DOHH2 (cell line): Measurements from ENCODE around the gene MOXD1.
"Not testable (repeated sequence)": the region's sequence is repeated elsewhere in the genome, so short reads cannot be mapped to it uniquely, and the experiment has no call there.

Source experiments
- H3F3A ChIP-seq: fragments of 200-600 bp; sonication (generic), shearing (Covaris generic); 2 replicates; pipeline ENCODE4 v1.6.0; 2016; ENCODE audit warnings: antibody characterized with exemption, mild to moderate bottlenecking; ENCODE audit not compliant: control insufficient read depth, insufficient read depth
- H3K27ac ChIP-seq: fragments of 200-600 bp; sonication (generic); 2 replicates; pipeline ENCODE4 v1.5.1; 2014; ENCODE audit warnings: low read depth, mild to moderate bottlenecking, low read length, moderate library complexity
- H3K27me3 ChIP-seq: fragments of 200-600 bp; sonication (generic); 2 replicates; pipeline ENCODE4 v1.6.1; 2014; ENCODE audit warnings: mild to moderate bottlenecking, low read length, mixed read lengths; ENCODE audit not compliant: control insufficient read depth
- H3K36me3 ChIP-seq: fragments of 200-600 bp; sonication (generic); 2 replicates; pipeline ENCODE4 v1.6.1; 2014; ENCODE audit warnings: mild to moderate bottlenecking, low read length, moderate library complexity, mixed read lengths; ENCODE audit not compliant: control insufficient read depth
- H3K4me1 ChIP-seq: fragments of 200-600 bp; sonication (generic); 2 replicates; pipeline ENCODE4 v1.6.1; 2014; ENCODE audit warnings: mild to moderate bottlenecking, low read length, mixed read lengths; ENCODE audit not compliant: control insufficient read depth
- H3K4me2 ChIP-seq: fragments of 200-600 bp; sonication (generic); 2 replicates; pipeline ENCODE4 v1.6.0; 2014; ENCODE audit warnings: mild to moderate bottlenecking, low read length, moderate library complexity
- H3K4me3 ChIP-seq: fragments of 200-600 bp; sonication (generic); 2 replicates; pipeline ENCODE4 v1.5.1; 2014; ENCODE audit warnings: mild to moderate bottlenecking, low read length, mixed read lengths
- H3K79me2 ChIP-seq: fragments of 200-600 bp; sonication (generic); 2 replicates; pipeline ENCODE4 v1.6.1; 2014; ENCODE audit warnings: mild to moderate bottlenecking, low read length, mixed read lengths; ENCODE audit not compliant: control insufficient read depth
- H3K9me2 ChIP-seq: fragments of 200-600 bp; sonication (generic); replicated peaks from 2 replicates; pipeline ENCODE4 v1.6.1; 2014; ENCODE audit warnings: mild to moderate bottlenecking, low read length, mixed read lengths; ENCODE audit not compliant: control insufficient read depth
- H3K9me3 ChIP-seq: fragments of 200-600 bp; sonication (generic); 2 replicates; pipeline ENCODE4 v1.6.1; 2014; ENCODE audit warnings: antibody characterized with exemption, low read length, mixed read lengths; ENCODE audit not compliant: control insufficient read depth, insufficient read depth
- H4K20me1 ChIP-seq: fragments of 200-600 bp; sonication (generic); 2 replicates; pipeline ENCODE4 v1.6.0; 2014; ENCODE audit warnings: low read depth, mild to moderate bottlenecking, antibody characterized with exemption, low read length, moderate library complexity; ENCODE audit not compliant: control insufficient read depth, insufficient read depth
- EZH2phosphoT487 ChIP-seq: fragments of 200-600 bp; sonication (generic); IDR thresholded peaks from 2 replicates; pipeline ENCODE4 v1.6.1; 2017; ENCODE audit warnings: borderline replicate concordance, mild to moderate bottlenecking, antibody characterized with exemption, low read length, moderate library complexity, mixed read lengths
- TF ChIP-seq, protein P1 (sequence below): fragments of 200-600 bp; sonication (generic); IDR thresholded peaks from one replicate; pipeline ENCODE4 v1.5.1; 2014; ENCODE audit warnings: antibody characterized with exemption, mild to moderate bottlenecking, low read depth, low read length; ENCODE audit not compliant: poor library complexity, severe bottlenecking

Gene MOXD1

GRCh38 chr6:132314432-132314831, 86.8 kb downstream of the MOXD1 start:
- Histone ChIP-seq H3K27me3 (no peaks in the 10 kb centered on the region), H3K9me3 (peaks cover 15% of the 10 kb centered on the region; the same call in 1 of the 2 replicates)

DNA sequence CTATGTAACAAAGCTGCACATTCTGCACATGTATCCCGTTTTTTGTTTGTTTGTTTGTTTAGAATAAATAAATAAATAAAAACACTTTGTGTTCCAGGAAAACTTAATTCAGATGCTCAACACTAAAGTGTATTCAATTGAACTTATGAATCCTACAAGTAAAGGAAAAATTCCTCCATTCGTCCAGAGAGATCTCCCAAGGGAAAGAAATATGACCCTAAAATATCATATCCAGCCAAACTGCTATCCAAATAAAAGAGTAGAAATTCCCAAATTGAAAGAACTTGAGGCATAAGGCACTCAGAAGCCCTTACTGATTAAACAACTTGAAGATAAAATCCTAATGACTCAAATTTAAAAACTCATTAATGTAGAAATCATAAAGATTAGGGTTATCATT, 90.4 kb downstream of the MOXD1 start:
- no peaks in the 10 kb centered on the region for H3F3A ChIP-seq
- no peaks in the 10 kb centered on the region for H3K36me3 ChIP-seq
- TF ChIP-seq, protein P1, sequence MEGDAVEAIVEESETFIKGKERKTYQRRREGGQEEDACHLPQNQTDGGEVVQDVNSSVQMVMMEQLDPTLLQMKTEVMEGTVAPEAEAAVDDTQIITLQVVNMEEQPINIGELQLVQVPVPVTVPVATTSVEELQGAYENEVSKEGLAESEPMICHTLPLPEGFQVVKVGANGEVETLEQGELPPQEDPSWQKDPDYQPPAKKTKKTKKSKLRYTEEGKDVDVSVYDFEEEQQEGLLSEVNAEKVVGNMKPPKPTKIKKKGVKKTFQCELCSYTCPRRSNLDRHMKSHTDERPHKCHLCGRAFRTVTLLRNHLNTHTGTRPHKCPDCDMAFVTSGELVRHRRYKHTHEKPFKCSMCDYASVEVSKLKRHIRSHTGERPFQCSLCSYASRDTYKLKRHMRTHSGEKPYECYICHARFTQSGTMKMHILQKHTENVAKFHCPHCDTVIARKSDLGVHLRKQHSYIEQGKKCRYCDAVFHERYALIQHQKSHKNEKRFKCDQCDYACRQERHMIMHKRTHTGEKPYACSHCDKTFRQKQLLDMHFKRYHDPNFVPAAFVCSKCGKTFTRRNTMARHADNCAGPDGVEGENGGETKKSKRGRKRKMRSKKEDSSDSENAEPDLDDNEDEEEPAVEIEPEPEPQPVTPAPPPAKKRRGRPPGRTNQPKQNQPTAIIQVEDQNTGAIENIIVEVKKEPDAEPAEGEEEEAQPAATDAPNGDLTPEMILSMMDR, result no peak
- no peak for TF ChIP-seq EZH2phosphoT487
- H3K79me2 ChIP-seq, result no peaks in the 10 kb centered on the region
- H3K4me3 ChIP-seq, result no peak overlapping the region
- H3K4me2 ChIP-seq, result no peak overlapping the region
- no peaks in the 10 kb centered on the region for H3K27me3 ChIP-seq
- H3K9me3 ChIP-seq, result peaks cover 14% of the 10 kb centered on the region; the same call in 1 of the 2 replicates
- no peaks in the 10 kb centered on the region for H3K9me2 ChIP-seq
- no peak overlapping the region for H3K27ac ChIP-seq
- no peaks in the 10 kb centered on the region for H4K20me1 ChIP-seq
- peaks cover 28% of the 10 kb centered on the region for H3K4me1 ChIP-seq

More at GRCh38 chr6:132314432-132314831, 86.8 kb downstream of the MOXD1 start:
- H4K20me1 ChIP-seq, result no peaks in the 10 kb centered on the region
- H3K36me3 ChIP-seq, result no peaks in the 10 kb centered on the region
- H3K9me2 ChIP-seq, result no peaks in the 10 kb centered on the region
- TF ChIP-seq, protein P1, result no peak
- no peak for TF ChIP-seq EZH2phosphoT487
- H3K4me1 ChIP-seq, result peaks cover 28% of the 10 kb centered on the region
- H3K79me2 ChIP-seq, result no peaks in the 10 kb centered on the region
- peak overlapping the region; percentile 27 for H3K4me2 ChIP-seq
- H3K4me3 ChIP-seq, result peak overlapping the region; percentile 38
- H3F3A ChIP-seq, result no peaks in the 10 kb centered on the region
- H3K27ac ChIP-seq, result no peak overlapping the region

- not testable (repeated sequence) for H3K9me3 ChIP-seq, H4K20me1 ChIP-seq, H3K9me2 ChIP-seq, H3K27ac ChIP-seq, H3K4me3 ChIP-seq, H3K4me2 ChIP-seq, H3K36me3 ChIP-seq, H3K79me2 ChIP-seq, H3F3A ChIP-seq, H3K27me3 ChIP-seq
- peaks cover 28% of the 10 kb centered on the region for H3K4me1 ChIP-seq
These were observed 91.1 kb downstream of the MOXD1 start for GRCh38 chr6:132310151-132310550.

- TF ChIP-seq EZH2phosphoT487, result no peak
- TF ChIP-seq, protein P1, result no peak
- Histone ChIP-seq H3K9me3 (peaks cover 3% of the 10 kb centered on the region; the same call in 1 of the 2 replicates), H4K20me1 (no peaks in the 10 kb centered on the region), H3F3A (no peaks in the 10 kb centered on the region), H3K4me2 (no peak overlapping the region), H3K4me3 (no peak overlapping the region), H3K27ac (no peak overlapping the region), H3K4me1 (no peaks in the 10 kb centered on the region), H3K27me3 (no peaks in the 10 kb centered on the region), H3K36me3 (no peaks in the 10 kb centered on the region), H3K9me2 (no peaks in the 10 kb centered on the region), H3K79me2 (no peaks in the 10 kb centered on the region)
These were observed 96.4 kb downstream of the MOXD1 start for GRCh38 chr6:132304891-132305305.
